Measurements from ENCODE around the gene DIP2C.
"Not testable (repeated sequence)": the region's sequence is repeated elsewhere in the genome, so short reads cannot be mapped to it uniquely, and the experiment has no call there.

DIP2C gene

DNA sequence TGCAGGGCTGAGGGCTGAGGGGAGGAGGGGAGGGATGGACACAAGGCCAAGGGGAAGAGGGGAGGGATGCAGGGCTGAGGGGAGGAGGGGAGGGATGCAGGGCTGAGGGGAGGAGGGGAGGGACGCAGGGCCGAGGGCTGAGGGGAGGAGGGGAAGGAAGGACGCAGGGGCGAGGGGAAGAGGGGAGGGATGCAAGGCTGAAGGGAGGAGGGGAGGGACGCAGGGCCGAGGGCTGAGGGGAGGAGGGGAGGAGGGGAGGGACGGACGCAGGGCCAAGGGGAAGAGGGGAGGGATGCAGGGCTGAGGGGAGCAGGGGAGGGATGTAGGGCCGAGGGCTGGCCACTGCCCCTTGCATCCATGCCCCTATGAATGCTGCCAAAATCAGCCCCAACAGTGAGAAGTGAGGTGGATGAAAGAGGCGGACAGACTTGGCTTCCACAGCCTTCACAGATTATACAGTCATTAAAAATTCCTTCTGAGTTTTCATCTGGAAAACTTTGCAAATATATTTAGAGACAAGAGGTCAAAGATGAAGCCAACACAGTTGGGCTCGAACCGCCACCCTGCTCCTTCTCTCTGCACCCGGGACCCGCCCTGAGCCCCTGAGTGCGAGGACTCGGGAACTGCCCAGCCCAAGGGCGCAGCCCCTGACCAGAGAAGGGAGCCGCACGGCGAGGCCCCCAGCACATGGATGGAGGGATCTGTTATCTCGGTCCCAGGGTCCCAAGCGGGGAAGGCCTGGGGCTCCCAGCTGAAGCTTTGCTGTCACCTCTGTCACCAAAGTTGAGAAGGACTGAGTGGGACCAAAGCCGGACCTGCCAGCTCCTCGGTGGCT lies 65.8 kb downstream of the DIP2C start:
- DNase-seq = no peak

DNA sequence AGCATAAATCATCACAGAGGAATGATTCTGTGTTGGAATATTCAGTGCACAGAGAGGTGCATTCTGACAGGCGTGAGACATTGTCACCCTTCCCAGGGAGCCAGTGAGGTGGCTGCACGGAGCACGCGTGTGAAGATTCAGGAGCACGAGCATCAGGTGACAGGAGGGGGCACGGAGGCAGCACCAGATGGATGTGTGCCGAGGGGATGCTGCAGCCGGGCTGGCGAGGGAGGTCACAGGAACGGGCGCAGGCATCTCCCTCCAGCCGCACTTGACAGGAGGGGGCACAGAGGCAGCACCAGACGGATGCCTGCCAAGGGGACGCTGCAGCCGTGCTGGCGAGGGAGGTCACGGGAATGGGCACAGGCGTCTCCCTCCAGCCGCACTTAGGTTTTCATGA lies 66.5 kb downstream of the DIP2C start:
- DNase-seq = no peak

DNA sequence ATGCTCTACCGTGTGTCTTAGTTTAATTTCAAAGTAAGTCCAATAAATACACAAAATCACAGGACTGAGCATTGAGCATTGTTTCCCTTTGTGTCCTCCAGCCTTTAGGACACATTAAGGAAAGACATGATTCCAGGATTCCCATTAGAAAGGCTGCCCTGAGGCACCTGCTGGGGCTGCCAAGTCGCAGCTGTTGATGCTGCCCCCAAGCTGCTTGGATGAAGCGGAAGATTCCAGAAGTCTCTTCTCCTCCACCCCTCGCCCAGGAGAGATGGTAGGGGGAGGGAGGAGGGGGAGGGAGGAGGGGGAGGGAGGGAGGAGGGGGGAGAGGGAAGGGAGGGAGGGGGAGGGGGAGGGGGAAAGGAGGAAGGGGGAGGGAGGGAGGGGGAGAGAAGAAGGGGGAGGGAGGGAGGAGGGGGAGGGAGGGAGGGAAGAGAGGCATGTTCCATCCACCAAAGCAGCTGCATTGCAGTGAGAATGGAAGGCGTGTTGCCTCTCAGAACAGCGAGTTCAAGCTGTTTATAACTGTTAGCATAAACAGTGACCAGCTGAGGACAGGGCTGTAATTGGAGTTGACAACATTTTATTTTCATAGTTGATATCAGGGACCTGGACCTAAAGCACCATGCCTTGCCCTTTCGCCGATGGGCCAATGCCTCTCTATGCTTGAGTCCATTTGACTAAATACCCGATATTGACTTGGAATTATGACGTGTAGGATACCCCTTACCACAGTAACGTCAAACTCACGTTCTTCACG lies 67.3 kb downstream of the DIP2C start:
- no peak for DNase-seq

DNA sequence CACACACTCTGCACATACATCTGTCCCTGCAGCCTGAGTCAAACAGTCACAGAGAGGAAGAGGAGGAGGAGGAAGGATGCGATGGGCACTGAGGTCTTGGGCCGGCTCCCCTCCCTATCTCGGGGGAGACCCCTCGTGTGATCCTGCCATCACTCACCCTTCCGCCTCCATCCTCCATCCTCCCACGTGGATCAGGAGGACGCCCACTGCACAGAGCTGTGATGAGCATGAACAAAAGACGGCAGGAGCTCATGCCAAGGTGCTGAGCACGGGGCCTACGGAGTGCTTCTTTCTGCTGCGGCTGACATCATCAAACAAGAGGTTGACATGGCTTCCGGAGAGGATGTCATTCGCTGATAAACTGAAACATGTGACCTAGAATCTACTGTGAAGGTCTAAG lies 68.0 kb downstream of the DIP2C start:
- no peak for DNase-seq

DNA sequence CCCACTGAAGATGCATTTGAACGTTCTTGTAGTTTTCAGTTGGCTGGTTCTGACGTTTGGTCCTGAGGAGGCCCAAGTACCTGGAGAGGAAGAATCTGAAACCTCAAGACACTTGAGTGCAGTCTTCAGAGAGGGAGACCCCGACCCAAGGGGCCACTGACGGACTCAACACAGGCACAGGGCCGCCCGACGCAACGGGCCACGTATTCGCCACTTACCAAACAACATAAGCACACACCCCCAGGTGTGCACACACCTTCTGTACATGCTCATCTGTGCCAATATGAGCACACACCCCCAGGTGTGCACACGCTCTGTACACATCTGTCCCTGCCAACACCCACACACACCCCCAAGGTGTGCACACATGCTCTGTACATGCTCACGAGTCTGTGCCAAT lies 68.5 kb downstream of the DIP2C start:
- DNase-seq = no peak

DNA sequence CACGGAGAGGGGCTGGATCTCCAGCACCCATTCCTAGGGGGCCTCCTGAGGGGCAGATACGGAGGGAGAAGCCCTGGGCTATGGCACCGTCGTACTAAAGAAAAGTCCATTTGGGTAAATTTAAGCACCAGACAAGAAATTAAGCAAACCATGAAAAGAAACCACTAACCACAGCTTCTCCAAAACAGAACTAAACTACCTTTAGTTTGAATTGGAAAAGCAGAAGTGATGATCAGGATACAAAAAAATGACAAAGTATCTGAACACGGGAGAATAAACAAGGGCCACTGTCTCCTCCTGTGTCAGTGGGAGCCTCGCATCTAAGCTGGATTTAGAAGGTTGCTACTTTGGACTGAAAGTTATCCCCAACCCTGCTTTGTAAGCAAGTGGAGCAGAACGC lies 69.1 kb downstream of the DIP2C start:
- no peak for DNase-seq

DNA sequence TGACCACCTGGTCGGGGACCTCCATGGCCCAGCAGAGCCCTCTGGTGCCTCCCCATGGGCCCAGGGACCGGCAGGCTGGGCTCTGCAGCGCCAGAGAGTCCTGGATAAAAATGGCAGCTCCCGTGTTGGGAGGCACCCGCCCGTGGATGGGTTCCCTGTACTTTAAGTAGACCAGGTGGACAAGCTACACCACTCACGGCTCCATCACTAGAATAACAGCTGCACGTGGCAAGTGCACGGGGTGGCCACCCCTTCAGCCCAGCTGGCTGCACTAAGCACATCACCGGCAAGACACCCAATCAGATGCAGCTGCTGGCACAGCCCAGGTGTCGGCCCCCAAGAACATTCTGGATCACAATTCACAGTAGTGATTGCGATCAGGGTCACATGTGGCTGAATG lies 69.8 kb downstream of the DIP2C start:
- no peak for DNase-seq

DNA sequence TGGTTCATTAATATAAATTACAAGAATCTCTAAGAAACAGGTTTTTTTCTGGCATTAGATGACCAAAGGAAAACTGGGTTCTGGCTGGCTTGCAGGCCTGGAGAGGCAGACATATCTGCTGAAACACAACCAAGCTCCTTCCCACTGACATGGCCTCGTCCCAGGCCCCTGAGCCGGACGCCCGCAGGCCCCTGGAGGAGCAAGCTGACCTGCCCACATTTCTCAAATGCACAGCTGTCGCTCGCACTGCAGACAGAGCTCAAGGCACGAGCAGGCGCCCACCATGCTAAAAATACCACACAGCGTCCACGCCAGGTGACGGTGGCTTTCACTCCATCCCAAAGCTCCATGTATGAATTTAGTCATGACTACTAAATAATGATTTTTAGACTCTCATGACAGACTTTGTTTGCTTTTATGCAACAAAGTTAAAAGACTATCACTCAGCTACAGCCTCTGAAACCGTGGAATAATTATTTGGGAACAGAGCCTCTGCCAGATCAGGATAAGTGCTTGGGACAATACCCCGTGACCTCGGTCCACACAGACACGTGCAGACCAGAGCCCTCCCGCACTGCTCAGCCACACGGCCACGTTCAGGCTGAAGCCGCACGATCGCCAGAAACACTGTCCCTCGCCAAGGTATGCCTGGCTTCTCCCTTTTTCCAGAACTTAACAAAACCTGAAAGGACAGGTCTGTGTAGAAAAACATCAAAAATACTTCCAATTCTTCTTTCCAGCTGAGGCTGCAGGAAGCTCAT lies 71.1 kb downstream of the DIP2C start:
- no peak for DNase-seq

DNA sequence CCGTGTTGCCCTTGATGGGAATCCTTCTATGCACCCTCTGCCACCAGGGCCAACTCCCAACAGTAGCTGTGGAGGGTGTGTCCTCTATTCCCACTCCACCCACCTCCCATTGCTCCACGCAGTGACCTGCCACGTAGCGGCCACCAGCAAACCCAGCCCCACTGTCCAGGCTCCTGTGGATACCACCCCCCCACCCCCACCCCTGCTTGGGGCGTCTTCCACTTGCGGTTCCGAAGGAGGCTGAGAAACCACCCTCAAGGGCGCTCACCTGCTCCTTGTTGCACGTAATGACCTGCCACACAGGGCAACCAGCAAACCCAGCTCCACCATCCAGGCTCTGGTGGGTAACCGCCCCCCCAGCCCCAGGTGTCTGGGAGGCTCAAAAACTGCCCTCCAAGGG lies 72.0 kb downstream of the DIP2C start:
- no peak for DNase-seq

DNA sequence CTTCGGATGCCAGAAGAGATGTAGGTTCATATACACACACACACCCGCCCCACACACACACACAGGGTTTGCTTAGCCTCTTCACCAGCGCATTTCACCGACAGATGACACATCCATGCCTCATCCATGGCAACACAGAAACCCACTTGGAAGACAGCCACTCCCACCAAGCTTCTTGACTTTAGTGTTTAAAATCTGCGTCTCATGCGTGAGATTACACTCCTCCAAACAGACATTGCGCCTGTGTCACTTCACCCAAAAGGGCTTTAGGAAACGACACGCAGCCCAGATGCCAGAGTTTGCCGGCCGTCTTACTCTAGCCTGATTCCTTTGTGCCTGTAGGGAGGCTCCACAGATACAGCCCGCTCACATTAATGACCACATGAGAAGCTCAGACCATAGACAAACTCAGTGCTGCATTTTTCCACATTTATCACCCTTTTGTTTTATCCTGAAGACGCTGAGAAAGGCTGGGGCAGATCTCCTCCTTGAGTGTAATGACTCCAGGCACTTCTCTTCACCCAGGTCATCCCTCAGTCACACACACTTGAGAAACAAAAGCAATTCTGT lies 73.8 kb downstream of the DIP2C start:
- DNase-seq = no peak

DNA sequence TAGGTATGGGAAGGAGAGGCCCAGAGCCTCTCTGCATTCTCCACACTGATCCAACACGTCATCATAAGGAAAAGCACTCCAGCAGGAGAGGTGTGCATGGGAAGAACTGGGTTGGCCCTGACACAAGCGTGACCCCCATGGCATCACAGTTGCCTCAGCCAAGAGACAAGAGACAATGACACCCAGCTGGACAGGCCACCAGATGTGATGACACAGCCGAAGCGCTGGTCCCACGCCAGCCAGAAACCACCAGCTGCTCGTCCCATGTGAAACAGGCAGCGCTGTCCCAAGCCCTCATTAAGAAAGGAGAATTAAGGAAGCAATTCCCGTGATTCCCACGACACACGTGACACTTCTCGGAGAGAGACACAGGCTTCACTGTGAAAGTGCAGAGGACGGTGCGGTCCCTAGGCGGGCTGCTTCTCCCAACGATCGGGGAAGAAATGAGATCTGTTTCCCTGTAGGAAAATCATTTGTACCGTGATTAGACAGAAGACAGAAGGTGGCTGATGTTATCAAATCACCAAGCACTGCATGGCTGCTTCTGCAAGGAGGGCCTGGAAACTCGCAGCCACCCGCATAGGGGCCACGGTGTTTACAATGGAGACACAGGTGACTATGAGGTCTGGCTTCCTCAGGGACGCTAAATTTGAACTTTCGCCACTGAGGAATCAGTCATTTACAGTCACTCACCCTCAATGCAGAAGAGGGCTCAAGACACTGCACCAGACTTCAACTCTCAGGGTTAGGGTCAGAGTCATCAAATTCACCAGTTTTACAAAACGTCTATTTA lies 74.5 kb downstream of the DIP2C start:
- no peak for DNase-seq

DNA sequence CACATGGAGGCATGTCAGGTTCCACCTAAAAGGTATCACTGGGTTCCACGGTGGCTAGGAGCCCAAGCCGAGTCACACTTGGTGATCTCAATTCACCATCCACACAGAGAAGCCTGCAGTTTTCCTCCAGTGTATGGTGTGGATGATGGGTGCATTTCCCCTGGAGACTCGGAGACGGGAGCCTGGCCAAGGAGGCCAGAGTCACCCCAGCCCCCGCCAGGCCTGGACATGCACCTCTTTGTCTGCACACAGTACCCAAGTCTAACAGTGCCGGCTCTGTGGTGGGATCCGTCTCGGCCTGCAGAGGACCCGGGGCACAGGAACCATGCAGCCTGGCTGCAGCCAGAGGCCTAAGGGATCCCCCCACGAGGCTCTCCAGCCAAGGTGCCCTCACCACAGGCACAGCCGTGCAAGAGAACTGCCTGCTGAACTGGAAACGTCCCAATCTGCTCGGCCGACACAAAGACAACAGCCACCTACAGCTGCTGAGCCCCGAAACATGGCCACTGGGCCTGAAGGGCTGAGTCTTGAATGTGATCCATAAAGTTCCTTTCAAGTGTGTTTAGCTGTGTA lies 75.2 kb downstream of the DIP2C start:
- DNase-seq = no peak

DNA sequence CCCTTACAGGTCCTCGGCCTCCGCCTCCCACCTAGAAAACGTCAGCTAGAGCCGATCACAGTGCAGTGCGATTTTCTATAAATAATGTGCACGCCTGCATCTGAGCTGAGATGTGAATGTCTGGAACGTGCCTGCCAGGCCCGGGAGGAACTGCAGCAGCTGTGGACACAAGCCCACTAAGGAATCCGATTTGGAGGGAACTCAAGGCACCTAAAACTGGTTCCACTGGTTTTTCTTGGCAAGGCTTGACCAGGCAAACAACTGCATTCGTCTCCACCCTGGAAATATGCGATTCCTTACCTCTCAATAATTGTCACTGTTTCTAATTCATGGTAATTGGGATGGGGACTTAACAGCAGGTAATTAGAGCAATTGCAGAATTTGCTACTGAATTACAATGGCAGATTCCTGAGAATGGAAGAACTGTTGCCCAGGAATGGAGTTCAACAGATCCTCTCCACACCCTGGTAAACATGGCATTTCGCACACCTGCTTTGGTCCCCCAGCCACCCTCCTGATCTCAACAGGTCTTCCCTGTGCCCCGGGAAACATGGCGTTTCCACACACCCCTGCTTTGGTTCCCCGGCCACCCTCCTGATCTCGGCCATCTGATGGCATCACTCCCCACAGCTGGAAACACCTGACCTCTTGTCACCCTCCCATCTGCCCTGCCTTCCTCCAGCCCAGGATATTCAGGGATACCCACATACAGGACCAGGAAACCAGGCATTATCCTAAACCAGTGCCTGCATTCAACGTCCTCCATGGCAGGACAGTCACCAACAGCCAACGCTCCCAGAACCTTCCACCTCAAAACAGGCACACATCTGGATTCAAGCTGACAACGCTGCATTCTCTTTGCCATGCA lies 76.0 kb downstream of the DIP2C start:
- no peak for DNase-seq

DNA sequence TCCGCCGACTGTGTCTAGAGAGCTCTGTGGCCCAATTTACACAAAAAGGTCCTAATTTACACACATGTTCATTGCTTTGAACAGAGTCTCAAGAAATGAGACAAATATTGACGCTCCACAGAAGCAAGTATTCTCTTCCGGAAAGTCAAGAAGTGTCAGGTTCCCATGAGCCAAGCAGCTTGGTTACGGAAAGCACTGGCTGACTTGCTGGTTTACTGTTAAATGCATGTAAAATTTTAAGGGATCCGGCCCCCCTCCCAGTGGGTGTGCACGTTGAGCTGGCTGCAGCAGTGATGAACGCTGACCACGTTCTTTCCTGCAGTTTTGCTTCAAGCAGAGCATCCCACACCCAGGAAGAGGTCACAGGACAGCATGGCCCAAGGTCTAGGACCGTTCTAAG lies 76.8 kb downstream of the DIP2C start:
- no peak for DNase-seq

DNA sequence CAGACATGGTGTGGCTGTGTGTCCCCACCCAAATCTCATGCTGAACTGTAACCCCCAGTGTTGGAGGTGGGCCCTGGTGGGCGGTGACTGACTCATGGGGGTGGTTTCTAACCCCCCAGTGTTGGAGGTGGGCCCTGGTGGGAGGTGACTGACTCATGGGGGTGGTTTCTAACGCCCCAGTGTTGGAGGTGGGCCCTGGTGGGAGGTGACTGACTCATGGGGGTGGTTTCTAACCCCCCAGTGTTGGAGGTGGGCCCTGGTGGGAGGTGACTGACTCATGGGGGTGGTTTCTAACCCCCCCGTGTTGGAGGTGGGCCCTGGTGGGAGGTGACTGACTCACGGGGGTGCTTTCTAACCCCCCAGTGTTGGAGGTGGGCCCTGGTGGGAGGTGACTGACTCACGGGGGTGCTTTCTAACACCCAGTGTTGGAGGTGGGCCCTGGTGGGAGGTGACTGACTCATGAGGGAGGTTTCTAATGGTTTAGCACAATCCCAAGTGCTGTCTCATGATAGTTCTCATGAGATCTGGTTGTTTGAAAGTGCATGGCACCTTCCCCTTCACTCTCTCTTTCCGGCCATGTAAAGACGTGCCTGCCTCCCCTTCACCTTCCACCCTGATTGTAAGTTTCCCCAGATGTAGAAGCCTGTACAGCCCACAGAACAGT lies 78.7 kb downstream of the DIP2C start:
- not testable (repeated sequence) for DNase-seq

DNA sequence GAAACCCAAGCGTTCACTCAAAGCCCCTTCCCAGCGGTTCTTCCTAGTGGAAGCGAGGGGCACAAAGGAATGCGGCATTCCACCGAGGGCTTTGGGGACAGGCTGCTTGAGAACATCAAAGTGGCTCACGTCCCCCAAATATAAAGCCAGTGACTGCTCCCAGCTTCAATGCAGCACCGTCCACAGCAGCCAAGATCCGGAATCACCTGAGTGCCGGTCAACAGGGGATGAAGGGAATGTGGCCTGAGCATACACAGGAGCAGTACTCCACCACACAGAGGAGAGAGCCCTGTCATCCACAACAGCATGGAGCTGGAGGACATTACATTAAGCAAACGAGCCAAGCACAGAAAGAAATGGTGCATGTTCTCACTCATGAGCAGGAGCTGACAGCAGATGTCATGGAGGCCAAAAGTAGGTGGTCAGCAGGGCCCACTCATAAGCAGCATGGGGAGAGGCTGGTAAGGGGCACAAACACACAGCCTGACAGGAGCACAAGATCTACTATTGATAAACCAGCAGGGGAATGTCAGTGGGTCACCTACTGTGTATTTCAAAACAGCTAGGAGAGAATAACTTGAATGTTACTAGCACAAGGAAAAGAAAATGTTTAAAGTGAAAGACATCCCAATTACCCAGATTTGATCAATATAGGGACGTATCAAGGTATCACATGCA lies 79.5 kb downstream of the DIP2C start:
- no peak for DNase-seq

DNA sequence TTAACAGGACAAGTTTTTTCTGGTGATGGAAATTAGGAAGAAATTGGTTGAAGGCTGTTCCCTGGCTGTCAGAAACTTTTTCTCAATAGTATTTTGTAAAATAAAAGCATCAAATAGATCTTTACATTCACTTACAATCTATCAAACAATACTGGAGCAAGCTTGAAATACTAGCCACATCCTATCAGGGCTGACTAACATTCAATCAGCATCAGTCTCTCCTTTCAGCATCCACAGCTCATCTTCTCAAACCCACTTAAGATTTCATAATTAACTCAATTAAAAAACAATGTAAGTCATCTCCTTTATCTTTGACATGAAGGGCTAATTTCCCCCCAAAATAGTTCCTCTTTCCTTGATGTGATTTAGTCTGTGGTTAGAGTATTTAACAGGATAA lies 80.2 kb downstream of the DIP2C start:
- no peak for DNase-seq

DNA sequence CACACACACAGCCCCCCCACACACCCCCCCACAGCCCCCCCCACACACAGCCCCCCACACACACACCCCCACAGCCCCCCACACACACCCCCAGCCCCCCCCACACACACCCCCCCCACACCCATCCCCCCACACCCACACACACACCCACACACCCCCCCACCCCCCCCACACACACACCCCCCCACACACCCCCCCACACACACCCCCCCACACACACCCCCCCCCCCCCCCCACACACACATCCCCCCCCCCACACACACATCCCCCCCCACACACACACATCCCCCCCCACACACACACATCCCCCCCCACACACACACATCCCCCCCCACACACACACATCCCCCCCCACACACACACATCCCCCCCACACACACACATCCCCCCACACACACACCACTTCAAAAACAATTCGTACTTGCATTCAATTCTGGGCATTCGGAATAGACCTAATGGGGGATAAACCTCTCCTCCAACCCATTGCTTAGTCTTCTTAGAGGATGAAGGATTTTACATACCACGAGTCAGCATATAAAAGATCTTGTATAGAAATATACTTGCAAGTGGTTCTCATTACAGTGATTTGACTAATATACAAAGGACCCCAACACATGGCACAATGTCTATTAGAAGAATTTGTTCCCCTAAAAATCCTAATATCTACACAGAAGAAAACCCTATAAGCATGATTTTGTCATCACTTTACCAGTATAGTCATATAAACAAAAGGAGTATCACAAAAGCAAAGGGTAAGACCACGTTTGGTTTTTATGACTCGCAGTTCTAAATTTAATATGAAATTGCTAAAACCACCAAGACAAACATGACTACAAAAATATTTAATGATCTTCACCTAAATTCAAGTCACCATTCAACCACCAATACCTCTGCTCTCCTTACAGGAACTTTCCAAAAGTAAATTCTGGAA lies 80.9 kb downstream of the DIP2C start:
- DNase-seq = no peak

Measured in central memory CD4-positive, alpha-beta T cell (primary cell).